Duodenal mucosa (tissue), 2 donors: ENCODE measurements around the gene KRT38.

Source experiments
- H3K27ac ChIP-seq: one replicate; pipeline ENCODE4 v1.7.0; 2013; ENCODE audit warnings: low read depth, low read length
- H3K27me3 ChIP-seq, 2 donors: one replicate each; pipeline ENCODE4 v1.7.0; 2013; ENCODE audit warnings: low read length in 2 of 2, control low read depth in 1 of 2; ENCODE audit not compliant: insufficient read depth in 2 of 2, control insufficient read depth in 1 of 2
- H3K36me3 ChIP-seq, 2 donors: one replicate each; pipeline ENCODE4 v1.7.0; 2013; ENCODE audit warnings: low read length in 2 of 2, control low read depth in 1 of 2; ENCODE audit not compliant: insufficient read depth in 2 of 2, control insufficient read depth in 1 of 2
- H3K4me1 ChIP-seq, 2 donors: one replicate each; pipeline ENCODE4 v1.7.0; 2013; ENCODE audit warnings: low read length in 2 of 2, control low read depth in 1 of 2; ENCODE audit not compliant: insufficient read depth in 2 of 2, control insufficient read depth in 1 of 2
- H3K4me3 ChIP-seq, 2 donors: one replicate each; pipeline ENCODE4 v1.7.0; 2013; ENCODE audit warnings: low read length in 2 of 2, low read depth in 1 of 2
- H3K9ac ChIP-seq, 2 donors: one replicate each; pipeline ENCODE4 v1.7.0; 2013; ENCODE audit warnings: low read length in 2 of 2, low read depth in 1 of 2
- H3K9me3 ChIP-seq, 2 donors: one replicate each; pipeline ENCODE4 v1.7.0; 2013; ENCODE audit warnings: low read length in 2 of 2, control low read depth in 1 of 2; ENCODE audit not compliant: control insufficient read depth in 1 of 2

The KRT38 gene

DNA sequence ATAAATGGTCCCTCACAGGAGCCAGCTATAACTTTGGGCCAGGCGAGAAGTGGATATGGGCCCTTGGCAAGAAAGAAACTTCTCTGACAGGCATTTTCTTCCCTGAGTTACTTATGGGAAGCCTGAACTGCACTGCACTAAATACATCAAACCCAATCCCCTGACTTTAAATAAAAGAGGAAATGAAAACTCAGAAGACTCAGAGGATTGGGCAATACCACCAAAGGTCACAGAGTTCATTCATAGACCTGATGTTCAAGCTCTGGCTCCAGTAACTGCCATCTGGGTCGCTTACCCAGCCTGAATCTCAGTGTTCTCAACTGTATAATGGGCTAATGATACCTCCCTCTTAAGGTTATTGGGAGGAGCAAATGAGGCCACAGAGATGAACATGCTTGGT lies 39.4 kb upstream of the KRT38 start:
- Histone ChIP-seq H3K36me3 (no peaks in the 10 kb centered on the region), H3K9me3 (no peaks in the 10 kb centered on the region), H3K4me3 (no peak overlapping the region), H3K9ac (no peak overlapping the region), H3K27me3 (no peaks in the 10 kb centered on the region), H3K4me1 (peaks cover 15 to 16% of the 10 kb centered on the region in 2 donors), H3K27ac (no peak overlapping the region)

DNA sequence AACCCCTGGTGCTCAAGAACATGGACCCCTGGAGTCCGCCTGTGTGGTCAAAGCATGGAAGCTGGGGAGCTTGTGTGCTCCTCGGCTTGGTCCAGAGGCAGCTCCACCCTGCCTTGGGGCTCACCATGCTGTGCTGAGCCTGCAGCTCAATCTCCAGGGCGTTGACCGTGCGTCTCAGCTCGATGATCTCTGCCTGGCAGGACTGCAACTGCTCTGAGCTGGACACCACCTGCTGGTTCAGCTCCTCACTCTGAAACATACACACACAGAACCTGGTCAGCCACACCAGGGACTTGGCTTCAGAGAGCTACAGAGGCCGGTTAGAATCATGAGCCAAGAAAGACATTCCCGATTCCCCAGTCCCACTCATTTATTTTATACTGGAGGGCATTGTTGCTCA lies 37.5 kb upstream of the KRT38 start:
- Histone ChIP-seq H3K27ac (no peak overlapping the region), H3K27me3 (no peaks in the 10 kb centered on the region), H3K9me3 (no peaks in the 10 kb centered on the region), H3K9ac (no peak overlapping the region), H3K36me3 (no peaks in the 10 kb centered on the region), H3K4me1 (peaks cover 1 to 2% of the 10 kb centered on the region in 2 donors), H3K4me3 (no peak overlapping the region)

DNA sequence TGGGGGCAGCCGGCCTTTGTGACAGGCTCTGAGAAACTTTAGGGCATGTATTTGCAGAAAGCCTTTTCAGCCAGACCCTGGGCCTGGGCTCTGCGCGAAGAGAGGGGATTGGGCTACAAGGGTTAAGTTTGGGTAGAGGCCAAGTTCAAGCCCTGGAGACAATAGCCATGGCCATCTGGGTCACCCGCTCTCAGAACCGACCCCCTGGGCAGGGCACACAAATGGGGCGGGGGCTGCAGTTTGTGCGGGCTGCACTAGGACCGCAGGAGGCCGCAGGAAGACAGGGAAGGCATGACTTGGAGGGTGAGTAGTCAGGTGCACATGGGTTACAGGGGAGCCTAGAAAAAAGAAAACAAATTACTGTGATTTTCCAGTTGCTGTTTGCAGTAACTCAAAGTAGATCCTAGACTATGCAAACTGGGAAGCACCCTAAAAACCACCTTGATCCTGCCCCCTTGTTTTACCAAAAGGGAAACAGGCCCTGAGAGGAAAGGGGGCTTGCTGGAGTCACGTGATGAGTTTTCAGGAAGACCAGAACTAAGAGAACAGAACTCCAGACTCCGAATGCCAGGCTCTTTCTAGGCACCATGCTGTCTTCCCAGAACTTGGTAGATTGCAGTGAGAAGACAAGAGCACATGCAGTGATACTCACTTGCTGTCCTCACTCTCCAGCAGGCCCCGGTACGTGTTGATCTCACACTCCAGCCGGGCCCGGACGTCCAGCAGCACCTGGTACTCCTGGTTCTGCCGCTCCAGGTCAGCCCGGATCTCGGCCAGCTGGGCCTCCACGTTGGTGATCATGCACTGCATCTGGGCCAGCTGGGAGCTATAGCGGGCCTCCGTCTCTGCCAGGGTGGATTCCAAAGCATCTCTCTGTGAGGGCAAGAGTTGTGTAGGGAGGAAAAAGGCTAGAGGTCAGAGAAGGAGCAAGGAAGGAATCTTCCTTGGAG lies 36.4 kb upstream of the KRT38 start:
- Histone ChIP-seq H3K27ac (no peak overlapping the region), H3K9me3 (no peaks in the 10 kb centered on the region), H3K36me3 (no peaks in the 10 kb centered on the region), H3K4me3 (no peak overlapping the region), H3K9ac (no peak overlapping the region), H3K27me3 (no peaks in the 10 kb centered on the region), H3K4me1 (no peaks in the 10 kb centered on the region)

DNA sequence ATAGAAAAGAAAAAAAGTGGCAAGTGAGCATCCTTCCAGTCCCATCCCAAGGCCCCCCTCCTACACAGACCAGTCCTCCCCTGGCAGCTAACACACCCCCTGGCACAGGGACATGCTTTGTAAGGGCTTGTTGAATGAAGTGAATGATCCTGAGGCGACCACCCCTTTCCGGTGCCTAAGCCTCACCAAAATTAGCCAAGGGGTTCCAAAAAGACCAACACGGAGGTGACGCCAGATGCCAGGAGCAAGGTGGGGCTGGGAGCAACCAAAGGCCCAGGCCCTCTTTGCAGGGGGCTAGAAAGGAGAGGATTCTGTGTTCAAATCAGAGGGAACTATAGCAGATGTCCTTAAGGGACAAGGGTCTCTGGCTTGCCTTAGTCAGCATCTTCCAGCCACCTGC lies 34.6 kb upstream of the KRT38 start:
- H3K27ac ChIP-seq, result no peak overlapping the region
- no peaks in the 10 kb centered on the region for H3K9me3 ChIP-seq
- H3K9ac ChIP-seq, result no peak overlapping the region
- H3K4me1 ChIP-seq, result no peaks in the 10 kb centered on the region
- no peak overlapping the region for H3K4me3 ChIP-seq
- H3K36me3 ChIP-seq, result no peaks in the 10 kb centered on the region
- no peaks in the 10 kb centered on the region for H3K27me3 ChIP-seq

DNA sequence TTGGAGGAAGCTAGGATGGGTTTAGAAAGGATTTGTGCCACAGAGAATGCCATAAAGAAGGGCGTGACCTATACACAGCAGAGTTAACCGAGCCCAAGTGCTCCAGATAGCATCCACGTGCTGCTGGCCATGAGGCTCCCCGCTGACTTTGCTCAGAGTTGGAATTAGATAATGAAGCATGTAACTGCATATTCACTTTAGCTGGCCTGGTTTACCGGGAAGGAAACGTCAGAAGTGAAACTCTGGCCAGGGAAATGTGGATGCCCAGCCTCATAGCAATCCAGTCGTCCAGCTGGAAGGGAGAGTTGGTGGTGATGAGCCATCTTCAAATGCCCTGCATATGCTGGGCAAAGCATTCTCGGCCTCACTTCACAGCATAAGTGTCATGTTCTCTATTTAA lies 34.1 kb upstream of the KRT38 start:
- Histone ChIP-seq H3K4me1 (no peaks in the 10 kb centered on the region), H3K9me3 (no peaks in the 10 kb centered on the region), H3K9ac (no peak overlapping the region), H3K27me3 (no peaks in the 10 kb centered on the region), H3K36me3 (no peaks in the 10 kb centered on the region), H3K4me3 (no peak overlapping the region), H3K27ac (no peak overlapping the region)

DNA sequence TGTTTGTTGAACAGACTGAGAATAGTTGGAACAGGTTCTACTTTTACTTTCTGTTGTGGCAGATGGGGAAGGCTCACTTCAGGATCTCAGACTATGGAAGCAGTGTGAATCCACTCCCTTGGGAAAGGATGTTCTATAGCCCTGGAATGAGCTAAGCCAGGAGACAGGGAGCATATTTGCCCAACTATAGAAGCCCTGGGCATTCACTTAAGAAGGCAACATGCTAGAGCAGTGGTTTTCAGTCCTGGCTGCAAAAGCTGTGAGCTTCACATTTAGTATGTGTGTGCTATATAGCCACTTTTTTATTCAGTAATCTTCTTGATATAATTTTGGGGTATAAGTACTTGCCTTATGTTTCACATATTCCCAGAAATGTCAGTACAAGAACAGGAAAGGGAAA lies 27.6 kb upstream of the KRT38 start:
- no peaks in the 10 kb centered on the region for H3K36me3 ChIP-seq
- no peaks in the 10 kb centered on the region for H3K9me3 ChIP-seq
- no peaks in the 10 kb centered on the region for H3K27me3 ChIP-seq
- H3K4me1 ChIP-seq, result no peaks in the 10 kb centered on the region
- no peak overlapping the region for H3K9ac ChIP-seq
- no peak overlapping the region for H3K4me3 ChIP-seq
- H3K27ac ChIP-seq, result no peak overlapping the region

DNA sequence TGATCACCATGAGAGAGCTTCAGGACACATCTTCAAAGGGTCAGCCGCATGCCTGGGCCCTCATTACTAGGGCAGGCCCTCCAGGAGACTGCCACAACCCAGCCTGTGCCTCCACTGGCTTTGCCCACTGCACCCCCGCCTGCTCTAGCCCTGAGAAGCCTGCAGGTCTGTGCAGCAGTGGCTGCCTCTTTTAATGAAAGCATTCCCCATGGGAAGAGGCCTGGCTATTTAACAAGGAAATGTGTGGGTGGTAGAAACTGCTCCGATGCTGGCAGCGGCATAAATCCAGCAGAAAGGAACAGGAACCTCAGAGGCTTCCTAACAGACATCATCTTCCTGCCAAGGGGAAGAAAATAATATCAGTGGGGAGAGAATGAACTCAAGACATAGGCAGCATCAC lies 26.8 kb upstream of the KRT38 start:
- Histone ChIP-seq H3K9me3 (no peaks in the 10 kb centered on the region), H3K36me3 (no peaks in the 10 kb centered on the region), H3K27ac (no peak overlapping the region), H3K27me3 (no peaks in the 10 kb centered on the region), H3K4me3 (no peak overlapping the region), H3K4me1 (no peaks in the 10 kb centered on the region), H3K9ac (no peak overlapping the region)

DNA sequence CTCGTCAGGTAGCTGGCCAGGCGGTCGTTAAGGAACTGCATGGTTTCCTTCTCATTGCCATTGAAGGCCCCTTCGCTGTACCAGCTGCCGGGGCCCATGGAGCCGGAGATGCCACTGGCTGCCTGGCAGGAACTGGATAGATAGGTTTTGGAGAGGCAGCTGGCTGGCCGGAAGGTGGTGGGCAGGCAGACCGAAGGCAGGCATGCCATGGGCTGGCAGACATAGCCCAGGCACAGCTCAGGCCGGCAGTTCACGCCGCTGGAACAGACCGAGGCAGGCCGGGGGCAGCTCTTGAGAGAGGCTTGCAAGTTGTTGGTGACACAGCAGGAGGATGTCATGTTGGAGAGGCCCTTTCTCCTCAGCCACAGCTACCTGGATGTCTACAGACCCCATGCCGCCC lies 26.2 kb upstream of the KRT38 start, which contains the start of gene KRT32:
Gene KRT32 (minus strand): TSS at position 399 of the 400 bp plus-strand sequence. CDS start 61 bp downstream, at position 338.
- Histone ChIP-seq H3K4me1 (no peaks in the 10 kb centered on the region), H3K4me3 (no peak within 1 kb of the TSS), H3K9me3 (no peaks in the 10 kb centered on the region), H3K9ac (no peak within 1 kb of the TSS), H3K27ac (no peak within 1 kb of the TSS), H3K27me3 (no peaks in the 10 kb centered on the region), H3K36me3 (no peaks in the 10 kb centered on the region)

DNA sequence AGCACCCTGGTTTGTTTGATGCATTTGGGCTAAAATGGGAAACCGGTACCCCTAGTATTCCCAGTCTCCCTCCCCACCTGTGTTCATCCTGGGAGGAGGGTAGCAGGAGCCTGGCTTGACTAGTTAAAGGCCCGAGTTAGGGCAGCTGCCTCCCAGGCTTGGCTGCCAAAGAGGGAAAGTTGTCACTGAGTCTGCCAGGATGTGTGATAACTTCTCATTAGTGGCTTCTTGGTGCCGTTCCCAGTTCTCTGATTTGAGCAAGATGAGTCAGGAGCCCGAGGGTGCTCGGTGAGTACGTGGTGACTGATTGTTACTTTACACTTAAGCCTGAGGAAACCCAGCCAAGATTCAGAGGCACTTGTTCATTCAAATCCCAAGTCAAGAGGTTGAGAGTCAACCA lies 23.9 kb upstream of the KRT38 start:
- H3K27me3 ChIP-seq, result no peaks in the 10 kb centered on the region
- no peak overlapping the region for H3K9ac ChIP-seq
- no peak overlapping the region for H3K27ac ChIP-seq
- H3K36me3 ChIP-seq, result no peaks in the 10 kb centered on the region
- no peaks in the 10 kb centered on the region for H3K9me3 ChIP-seq
- peaks cover 0 to 4% of the 10 kb centered on the region in 2 donors for H3K4me1 ChIP-seq
- no peak overlapping the region for H3K4me3 ChIP-seq

DNA sequence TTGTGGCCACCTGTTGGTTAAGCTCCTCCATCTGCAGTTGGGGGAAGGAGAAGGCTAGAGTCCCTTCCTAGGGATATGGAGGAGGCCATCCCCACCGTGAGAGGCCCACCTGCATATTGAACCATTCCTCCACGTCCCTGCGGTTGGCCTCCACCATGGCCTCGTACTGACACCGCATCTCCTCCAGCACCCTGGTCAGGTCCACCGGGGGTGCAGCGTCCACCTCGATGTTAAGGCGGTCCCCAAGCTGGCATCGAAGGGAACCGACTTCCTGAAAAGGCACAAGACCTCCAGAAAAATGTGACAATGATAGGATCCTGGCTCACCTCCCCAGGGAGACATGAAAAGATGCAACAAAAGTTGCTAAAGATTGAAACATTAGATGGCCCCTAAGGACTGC lies 23.4 kb upstream of the KRT38 start:
- H3K4me1 ChIP-seq, result peaks cover 0 to 9% of the 10 kb centered on the region in 2 donors
- H3K27me3 ChIP-seq, result no peaks in the 10 kb centered on the region
- H3K4me3 ChIP-seq, result no peak overlapping the region
- no peak overlapping the region for H3K27ac ChIP-seq
- no peak overlapping the region for H3K9ac ChIP-seq
- H3K9me3 ChIP-seq, result no peaks in the 10 kb centered on the region
- H3K36me3 ChIP-seq, result no peaks in the 10 kb centered on the region
